ENCODE results near the gene HIVEP2. TPM values are rescaled to one million over a fixed set of nuclear protein-coding genes. Genes with fewer than 3 reads are reported as not detected.

The HIVEP2 gene
- total and polyA plus RNA-seq, 2 donors (not counting 3 experiments of a cell fraction or from before 2014, with no cell fraction given), result 1.3 to 4.7 TPM

DNA sequence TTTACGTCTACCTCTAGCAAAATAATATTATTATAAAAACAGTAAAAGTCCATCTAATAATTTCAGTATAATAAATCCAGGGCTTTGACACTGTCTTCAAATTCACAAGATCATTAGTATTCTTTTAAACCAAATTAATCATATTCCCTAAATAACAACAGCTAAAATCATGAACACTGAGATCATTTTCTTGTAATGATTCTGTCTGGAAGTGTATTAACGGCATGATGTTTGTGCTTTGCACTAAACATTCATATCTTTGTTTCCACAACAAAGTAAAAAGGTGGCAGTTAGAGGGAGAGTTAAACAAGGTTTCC is 18.8 kb downstream of the HIVEP2 start:
- peak overlapping the region in 1 of 3 experiments; percentile 76 for H3K4me3 ChIP-seq (replicated peaks in 1 of 3; ENCODE audit: insufficient read depth in 1 of 3, low read depth in 1 of 3, low read length in 3 of 3)
- DNase-seq (ENCODE audit: low read depth, low spot score), result peak; percentile 51
- peaks cover 16% of the 10 kb centered on the region for H3K4me1 ChIP-seq (ENCODE audit: control insufficient read depth, extremely low read depth, insufficient read depth, low read length)
- intact Hi-C loops (cut with micrococcal nuclease) (loop anchor here (1.0 kb wide), 4 partner anchors 41 to 233 kb away; no protein-coding TSS in a partner anchor), dilution Hi-C loops (cut with MboI; ENCODE audit: extremely low pct_ligation_motif_present, low sequenced_read_pairs) (no loop called here)
- H3K9me1 ChIP-seq (replicated peaks; ENCODE audit: control insufficient read depth, extremely low read depth, insufficient read depth, low read length), result no peaks in the 10 kb centered on the region
- peak overlapping the region; percentile 35 for H2AFZ ChIP-seq (ENCODE audit: low read depth, low read length)
- H3K4me2 ChIP-seq (ENCODE audit: insufficient read depth, low read length), result peak overlapping the region; percentile 91
- BruUV-seq (replicated peaks), result no TSS peak
- H3K36me3 ChIP-seq (ENCODE audit: control insufficient read depth in 2 of 2, extremely low read depth in 1 of 2, insufficient read depth in 2 of 2, low read length in 2 of 2), result no peaks in the 10 kb centered on the region
- H3K27ac ChIP-seq (ENCODE audit: insufficient read depth, low read depth, low read length), result peak overlapping the region; percentile 79
- H3K27me3 ChIP-seq (ENCODE audit: control insufficient read depth in 2 of 2, insufficient read depth in 2 of 2, low read length in 2 of 2), result no peaks in the 10 kb centered on the region
- H3K79me2 ChIP-seq (ENCODE audit: control insufficient read depth, insufficient read depth, low read length), result no peaks in the 10 kb centered on the region
- TF ChIP-seq POLR2A (IDR thresholded peaks at IDR 0.05; ENCODE audit: low read depth, low read length), result no peak
- no peak for TF ChIP-seq POLR2AphosphoS5 (IDR thresholded peaks at IDR 0.05; ENCODE audit: insufficient read depth, low read depth, low read length)
- TF ChIP-seq MYC (IDR thresholded peaks at IDR 0.05; ENCODE audit: low read depth, low read length), result no peak
- TF ChIP-seq EZH2 (IDR thresholded peaks at IDR 0.05; ENCODE audit: borderline replicate concordance, low read depth, low read length, severe bottlenecking), result no peak
- no peak for TF ChIP-seq FOS (IDR thresholded peaks at IDR 0.05; ENCODE audit: borderline replicate concordance, insufficient read depth, low read length)
- no peak for TF ChIP-seq JUN (IDR thresholded peaks at IDR 0.05; ENCODE audit: borderline replicate concordance, insufficient read depth, insufficient read length, low read depth)
- TF ChIP-seq MAX (IDR thresholded peaks at IDR 0.05; ENCODE audit: insufficient read depth, insufficient read length), result no peak
- TF ChIP-seq CTCF (IDR thresholded peaks at IDR 0.05; ENCODE audit: extremely low read depth in 1 of 2, insufficient read depth in 1 of 2, low read depth in 1 of 2, low read length in 2 of 2), result no peak
- no peak for TF ChIP-seq GATA2 (IDR thresholded peaks at IDR 0.05; ENCODE audit: insufficient read depth, insufficient read length, low read depth, low read length)
- CTCF ChIA-PET, result interaction anchor here (1.1 to 2.8 kb wide), 6 partner anchors 12 to 501 kb away, joined by 3 to 13 read pairs (median 6); no protein-coding TSS in a partner anchor
- POLR2A ChIA-PET, result no interaction called here
- peak overlapping the region; percentile 97 for H3K9ac ChIP-seq (replicated peaks; ENCODE audit: extremely low read depth, insufficient read depth, low read length)
- no peak for FAIRE-seq
- H3K9me3 ChIP-seq (replicated peaks; ENCODE audit: control insufficient read depth, insufficient read depth, low read length), result no peaks in the 10 kb centered on the region
- no peaks in the 10 kb centered on the region for H4K20me1 ChIP-seq (replicated peaks; ENCODE audit: control insufficient read depth, extremely low read depth, insufficient read depth, low read length)
